Activated naive CD8-positive, alpha-beta T cell treated with anti-CD3 and anti-CD28 coated beads, Interleukin-2, amount 10 ng/mL, durations not matched to agents 7 days and 5 days (primary cell): ENCODE data around the gene CENPB. TPM values are rescaled to one million over a fixed set of nuclear protein-coding genes. Genes with fewer than 3 reads are reported as not detected.
A peak's percentile ranks its signal among the peaks of the same experiment; 100 is the strongest.

Source experiments
- ATAC-seq: fragments of 150-1000 bp; cut with Tn5 transposase; one replicate; pipeline ENCODE4 v1.10.0; 2021; ENCODE audit warnings: low read depth, moderate library complexity
- POLR2A ChIA-PET: fragments of 350-600 bp; sonication (Branson Sonifier 250); formaldehyde crosslinking; loops from one replicate; lab custom pipeline; 2021; ENCODE audit warnings: antibody characterized with exemption; lab: Charles Lee
- DNase-seq: peaks from one replicate; pipeline ENCODE4 v3.0.0; 2021
- H3K27ac Mint-ChIP-seq: one replicate; pipeline ENCODE4 v1.8.0; 2022; ENCODE audit warnings: mild to moderate bottlenecking, mixed read lengths
- H3K27me3 Mint-ChIP-seq: one replicate; pipeline ENCODE4 v1.8.0; 2022; ENCODE audit warnings: mild to moderate bottlenecking, moderate library complexity, mixed read lengths
- H3K36me3 Mint-ChIP-seq: one replicate; pipeline ENCODE4 v1.8.0; 2021; ENCODE audit warnings: mild to moderate bottlenecking, mixed read lengths
- H3K4me1 Mint-ChIP-seq: one replicate; pipeline ENCODE4 v1.8.0; 2021; ENCODE audit warnings: mixed read lengths
- H3K4me3 Mint-ChIP-seq: one replicate; pipeline ENCODE4 v1.8.0; 2022; ENCODE audit warnings: mild to moderate bottlenecking, moderate library complexity, mixed read lengths
- H3K9me3 Mint-ChIP-seq: one replicate; pipeline ENCODE4 v1.8.0; 2021; ENCODE audit warnings: mixed read lengths
- total RNA-seq, 2 experiments: library from RNA; stranded (reverse); gene quantifications; one replicate each; pipeline ENCODE4 v1.2.3, GENCODE V29; 2021

CENPB gene
- total RNA-seq, 2 experiments from 2014 or later: 63.3 to 65.7 TPM

GRCh38 chr20:3767427-3768341, 18.9 kb downstream of the CENPB start, which contains the start of gene ADISSP:
ADISSP (minus strand) TSS chr20:3767753; CDS start chr20:3760100, 7,653 bp downstream.
- Mint-ChIP-seq H3K9me3 (no peaks in the 10 kb centered on the region), H3K27ac (peak within 1 kb of the TSS; percentile 93), H3K27me3 (peaks cover 11% of the 10 kb centered on the region), H3K4me1 (peaks cover 17% of the 10 kb centered on the region), H3K36me3 (peaks cover 1% of the 10 kb centered on the region), H3K4me3 (peak within 1 kb of the TSS; percentile 91)
- peak; percentile 96 for ATAC-seq
- DNase-seq: peak; percentile 98
- POLR2A ChIA-PET: interaction anchor here (0.9 to 3.8 kb wide), 10 partner anchors 9 to 53 kb away, joined by 3 to 53 read pairs (median 8); partner anchors contain the start of genes AP5S1, CDC25B, CENPB and SPEF1

GRCh38 chr20:3767110-3767426, 19.5 kb downstream of the CENPB start:
- H3K4me1 Mint-ChIP-seq: peaks cover 17% of the 10 kb centered on the region
- H3K9me3 Mint-ChIP-seq: no peaks in the 10 kb centered on the region
- no peak for ATAC-seq
- H3K4me3 Mint-ChIP-seq: peak overlapping the region; percentile 91
- no peak for DNase-seq
- POLR2A ChIA-PET: interaction anchor here (0.9 to 3.8 kb wide), 8 partner anchors 10 to 53 kb away, joined by 3 to 28 read pairs (median 8); partner anchors contain the start of genes AP5S1, CDC25B and CENPB
- peaks cover 1% of the 10 kb centered on the region for H3K36me3 Mint-ChIP-seq
- H3K27ac Mint-ChIP-seq: peak overlapping the region; percentile 68
- H3K27me3 Mint-ChIP-seq: peaks cover 6% of the 10 kb centered on the region

GRCh38 chr20:3766422-3767109, 20.0 kb downstream of the CENPB start:
- POLR2A ChIA-PET: interaction anchor here (0.7 to 3.8 kb wide), 6 partner anchors 13 to 950 kb away, joined by 3 to 28 read pairs (median 6); partner anchors contain the start of genes AP5S1, CDC25B and CENPB
- Mint-ChIP-seq H3K9me3 (no peaks in the 10 kb centered on the region), H3K36me3 (peaks cover 1% of the 10 kb centered on the region), H3K4me3 (peak overlapping the region; percentile 91), H3K27ac (no peak overlapping the region), H3K27me3 (peaks cover 1% of the 10 kb centered on the region), H3K4me1 (peaks cover 18% of the 10 kb centered on the region)
- DNase-seq: no peak
- ATAC-seq: no peak

DNA sequence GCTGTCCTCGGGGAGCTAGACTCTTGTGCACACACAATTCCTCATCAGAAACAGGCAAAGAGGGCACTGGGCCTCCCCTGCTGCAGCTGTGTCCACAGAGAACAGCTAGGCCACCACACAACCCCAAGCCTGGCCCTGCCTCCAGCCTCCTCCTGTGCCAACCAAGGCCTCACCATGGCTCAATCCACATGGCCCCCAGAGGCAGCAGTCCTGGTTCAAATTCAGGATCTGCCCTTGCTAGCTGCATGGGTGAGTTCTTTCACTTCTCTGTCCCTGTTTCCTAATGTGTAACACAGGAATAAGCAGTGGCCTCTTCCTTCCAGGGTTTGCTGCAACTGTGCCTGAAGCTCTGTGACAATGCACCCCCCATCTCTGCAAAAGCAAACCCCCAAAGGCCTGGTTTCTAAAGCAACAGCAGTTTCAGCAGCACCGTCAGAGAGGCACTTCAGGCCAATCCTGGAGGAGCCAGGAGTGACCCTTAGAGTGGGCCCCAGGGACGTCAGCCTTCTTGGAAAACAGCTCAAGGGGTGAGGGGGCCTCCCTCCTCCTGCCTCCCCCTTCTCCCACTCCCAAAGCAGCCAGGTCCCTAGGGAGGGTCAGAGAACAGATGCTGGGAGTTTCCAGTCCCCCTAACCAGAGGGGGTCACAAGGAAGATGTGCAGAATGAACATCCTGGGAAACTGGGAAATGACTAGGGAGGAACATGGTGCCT, 21.2 kb downstream of the CENPB start:
- no peak for ATAC-seq
- POLR2A ChIA-PET: interaction anchor here (0.6 to 3.8 kb wide), 3 partner anchors 14 to 960 kb away, joined by 3 to 28 read pairs (median 4); partner anchors contain the start of gene CENPB
- H3K4me3 Mint-ChIP-seq: no peak overlapping the region
- peaks cover 18% of the 10 kb centered on the region for H3K4me1 Mint-ChIP-seq
- no peaks in the 10 kb centered on the region for H3K9me3 Mint-ChIP-seq
- no peak for DNase-seq
- peak overlapping the region; percentile 21 for H3K27ac Mint-ChIP-seq
- H3K27me3 Mint-ChIP-seq: no peaks in the 10 kb centered on the region
- H3K36me3 Mint-ChIP-seq: peaks cover 1% of the 10 kb centered on the region

- peaks cover 18% of the 10 kb centered on the region for H3K4me1 Mint-ChIP-seq
- H3K27ac Mint-ChIP-seq: no peak overlapping the region
- POLR2A ChIA-PET: no interaction called here
- DNase-seq (no peak), ATAC-seq (no peak)
- peaks cover 1% of the 10 kb centered on the region for H3K36me3 Mint-ChIP-seq
- H3K9me3 Mint-ChIP-seq: no peaks in the 10 kb centered on the region
- no peak overlapping the region for H3K4me3 Mint-ChIP-seq
- no peaks in the 10 kb centered on the region for H3K27me3 Mint-ChIP-seq
These were observed 21.9 kb downstream of the CENPB start for GRCh38 chr20:3764659-3765058.

DNA sequence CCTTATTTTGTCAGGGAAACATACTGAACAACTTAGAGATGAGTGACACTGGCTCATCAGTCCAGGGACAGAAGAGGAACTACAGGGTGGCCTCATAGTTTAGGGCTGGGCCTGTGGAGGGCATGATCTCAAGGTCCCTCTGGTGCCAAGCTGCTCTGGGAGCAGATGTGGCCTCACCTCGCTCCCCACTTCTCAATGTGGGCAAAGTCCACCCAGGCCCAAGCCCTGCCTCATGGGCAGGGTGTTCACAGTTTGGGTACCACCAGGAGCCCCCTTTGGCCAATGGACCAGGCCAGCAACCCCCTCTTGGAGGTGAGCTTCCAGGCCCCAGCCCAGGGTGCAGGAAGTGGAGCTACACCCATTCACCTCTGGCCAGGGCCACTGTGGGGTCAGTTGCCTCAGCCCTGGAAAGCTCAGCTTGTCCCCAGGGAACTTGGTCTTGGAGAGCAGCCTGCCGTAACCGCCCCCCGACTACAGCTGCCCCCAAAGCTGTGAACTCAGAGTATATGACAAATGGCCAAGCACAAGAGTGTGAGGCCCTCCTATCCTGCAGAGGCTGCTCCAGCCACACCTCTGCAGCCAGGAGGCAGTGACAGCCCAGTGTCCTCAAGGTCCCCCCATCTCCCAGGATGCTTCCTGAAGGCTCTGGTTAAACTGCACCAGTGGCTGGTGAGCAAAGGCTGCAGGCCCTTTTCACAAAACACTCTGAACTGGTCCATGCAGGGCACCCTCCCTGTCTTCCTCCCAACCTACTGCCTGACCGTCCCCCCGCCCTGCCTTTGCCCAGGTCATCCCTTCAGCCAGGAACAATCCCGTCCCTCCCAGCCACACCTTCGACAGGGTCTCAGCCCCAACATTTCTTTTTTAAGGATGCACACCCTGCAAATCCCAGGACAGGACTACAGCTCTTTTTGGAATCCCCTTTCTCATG, 22.6 kb downstream of the CENPB start:
- POLR2A ChIA-PET: no interaction called here
- H3K36me3 Mint-ChIP-seq: peaks cover 1% of the 10 kb centered on the region
- no peaks in the 10 kb centered on the region for H3K9me3 Mint-ChIP-seq
- DNase-seq (no peak), ATAC-seq (no peak)
- H3K27me3 Mint-ChIP-seq: no peaks in the 10 kb centered on the region
- H3K27ac Mint-ChIP-seq: no peak overlapping the region
- peaks cover 16% of the 10 kb centered on the region for H3K4me1 Mint-ChIP-seq
- no peak overlapping the region for H3K4me3 Mint-ChIP-seq

DNA sequence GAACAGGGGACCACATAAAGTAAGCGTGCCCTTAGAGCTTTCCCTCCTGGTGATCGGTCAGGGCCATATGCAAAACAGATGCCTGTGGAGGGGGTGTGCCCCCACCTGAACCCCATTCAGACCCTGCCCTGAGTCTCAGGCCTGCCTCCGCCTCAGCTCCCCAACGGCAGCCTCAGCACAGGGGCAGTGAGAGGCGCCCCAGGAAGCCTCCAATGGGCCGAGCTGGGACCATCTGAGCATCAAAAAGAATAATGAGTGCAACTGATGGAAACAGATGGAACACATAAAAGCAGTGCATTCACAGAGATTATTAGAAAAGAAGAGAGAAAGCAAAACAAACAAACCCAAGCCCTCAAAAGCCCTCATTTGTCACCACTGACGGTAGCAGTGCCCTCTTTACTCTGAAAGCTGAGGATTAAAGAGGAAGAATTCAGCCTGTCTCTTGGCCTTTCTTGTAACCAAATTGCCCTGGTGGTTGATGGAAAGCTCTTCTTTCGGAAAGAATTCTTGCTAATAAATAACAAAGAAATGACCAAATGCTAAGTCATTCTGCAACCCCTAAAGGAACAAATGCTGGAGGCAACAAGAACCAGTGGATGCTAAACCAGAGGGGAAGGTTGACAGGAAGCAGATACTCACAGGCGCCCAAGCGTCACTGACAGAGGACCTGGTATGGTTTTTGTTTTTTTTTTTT, 25.7 kb downstream of the CENPB start:
- no peak overlapping the region for H3K27ac Mint-ChIP-seq

GRCh38 chr20:3759884-3760283, 26.7 kb downstream of the CENPB start:
- Mint-ChIP-seq H3K36me3 (peaks cover 3% of the 10 kb centered on the region), H3K27ac (peak overlapping the region; percentile 50), H3K9me3 (no peaks in the 10 kb centered on the region), H3K27me3 (no peaks in the 10 kb centered on the region), H3K4me1 (peaks cover 2% of the 10 kb centered on the region), H3K4me3 (no peak overlapping the region)
- POLR2A ChIA-PET: interaction anchor here (1.9 kb wide), 1 partner anchor 8 kb away, joined by 6 read pairs; the partner anchor contains the start of gene ADISSP
- no peak for ATAC-seq
- DNase-seq: no peak

More for the DNA sequence above, 25.7 kb downstream of the CENPB start:
- H3K9me3 Mint-ChIP-seq: no peaks in the 10 kb centered on the region
- peaks cover 3% of the 10 kb centered on the region for H3K36me3 Mint-ChIP-seq
- no peak for DNase-seq
- no peaks in the 10 kb centered on the region for H3K27me3 Mint-ChIP-seq
- no peak overlapping the region for H3K4me3 Mint-ChIP-seq
- peaks cover 2% of the 10 kb centered on the region for H3K4me1 Mint-ChIP-seq
- POLR2A ChIA-PET: no interaction called here
- no peak for ATAC-seq

DNA sequence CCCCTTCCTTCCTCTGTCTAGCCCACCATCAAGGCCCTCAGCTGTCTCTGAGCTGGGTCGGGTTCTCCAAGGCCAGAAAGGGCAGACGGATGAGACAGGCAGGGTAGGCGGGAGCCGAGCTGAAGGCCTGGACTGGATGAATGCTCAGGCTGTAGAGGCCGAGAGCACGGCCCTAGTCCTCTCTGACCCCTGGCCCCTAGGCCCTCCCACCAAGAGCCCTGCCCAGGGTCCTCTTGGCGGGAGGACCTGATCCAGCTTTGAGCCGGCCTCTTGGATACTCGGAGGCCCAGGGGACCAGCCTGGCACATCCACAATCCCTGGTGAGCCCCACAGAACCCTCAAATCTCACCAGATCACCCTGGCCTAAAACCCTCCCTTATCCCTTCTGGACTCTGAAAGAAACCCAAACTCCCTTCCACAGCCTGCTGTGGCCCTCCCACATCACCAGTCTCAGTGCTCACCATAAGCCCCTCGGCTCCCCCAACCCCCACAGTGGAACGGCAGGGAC, 27.2 kb downstream of the CENPB start:
- POLR2A ChIA-PET: interaction anchor here (1.9 kb wide), 1 partner anchor 9 kb away, joined by 6 read pairs; the partner anchor contains the start of gene ADISSP
- Mint-ChIP-seq H3K27me3 (no peaks in the 10 kb centered on the region), H3K36me3 (peaks cover 2% of the 10 kb centered on the region), H3K4me3 (no peak overlapping the region), H3K27ac (peak overlapping the region; percentile 50), H3K4me1 (peaks cover 2% of the 10 kb centered on the region), H3K9me3 (no peaks in the 10 kb centered on the region)
- ATAC-seq (no peak), DNase-seq (no peak)

DNA sequence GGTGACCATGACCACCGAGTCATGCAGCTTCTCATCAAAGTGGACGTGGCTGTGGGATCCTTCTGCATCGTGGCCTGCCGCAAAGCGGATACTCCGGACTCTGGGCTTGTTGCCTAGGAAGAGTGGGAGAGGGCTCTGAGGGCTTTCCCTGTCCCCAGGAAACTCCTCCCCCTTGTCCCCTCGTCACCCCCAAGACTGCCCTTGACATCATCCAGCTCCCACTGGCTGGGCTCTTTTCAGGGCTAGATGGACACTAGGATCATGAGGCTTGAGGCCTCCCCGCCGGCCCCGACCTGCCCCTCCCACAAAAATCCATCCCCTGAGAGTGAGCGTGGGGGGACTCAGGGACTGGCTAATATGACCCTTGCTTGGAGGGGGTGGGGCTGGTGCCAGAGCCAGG, 28.0 kb downstream of the CENPB start:
- H3K9me3 Mint-ChIP-seq: no peaks in the 10 kb centered on the region
- ATAC-seq (no peak), DNase-seq (no peak)
- no peaks in the 10 kb centered on the region for H3K27me3 Mint-ChIP-seq
- no peak overlapping the region for H3K4me3 Mint-ChIP-seq
- H3K4me1 Mint-ChIP-seq: peaks cover 2% of the 10 kb centered on the region
- H3K36me3 Mint-ChIP-seq: peaks cover 2% of the 10 kb centered on the region
- POLR2A ChIA-PET: interaction anchor here (1.9 kb wide), 1 partner anchor 10 kb away, joined by 6 read pairs; the partner anchor contains the start of gene ADISSP
- no peak overlapping the region for H3K27ac Mint-ChIP-seq

DNA sequence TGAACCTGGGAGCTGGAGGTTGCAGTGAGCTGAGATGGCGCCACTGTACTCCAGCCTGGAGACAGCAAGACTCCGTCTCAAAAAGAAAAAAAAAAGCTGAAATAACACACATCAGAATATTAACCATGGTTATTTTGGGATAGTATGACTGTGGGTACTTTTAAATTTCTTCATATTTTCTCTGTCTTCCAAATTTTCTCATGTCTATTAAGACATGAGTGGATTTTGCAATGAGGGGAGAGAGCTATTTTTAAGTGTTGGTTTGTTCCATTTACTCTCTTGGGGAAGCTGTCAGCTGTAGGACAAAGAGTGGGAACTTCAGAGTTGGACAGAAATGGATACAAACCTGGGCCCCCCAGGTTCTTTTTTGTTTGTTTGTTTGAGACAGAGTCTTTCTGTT, 29.3 kb downstream of the CENPB start:
- H3K27me3 Mint-ChIP-seq: no peaks in the 10 kb centered on the region
- H3K4me3 Mint-ChIP-seq: no peak overlapping the region
- H3K4me1 Mint-ChIP-seq: peaks cover 7% of the 10 kb centered on the region
- POLR2A ChIA-PET: interaction anchor here (0.6 to 1.5 kb wide), 2 partner anchors 10 to 1070 kb away, joined by 3 to 5 read pairs; partner anchors contain the start of gene ADISSP
- DNase-seq: no peak
- no peak overlapping the region for H3K27ac Mint-ChIP-seq
- H3K36me3 Mint-ChIP-seq: peaks cover 2% of the 10 kb centered on the region
- ATAC-seq: no peak
- H3K9me3 Mint-ChIP-seq: no peaks in the 10 kb centered on the region
